Measurements from ENCODE around the gene ABHD14A.

- TF ChIP-seq, protein P1, sequence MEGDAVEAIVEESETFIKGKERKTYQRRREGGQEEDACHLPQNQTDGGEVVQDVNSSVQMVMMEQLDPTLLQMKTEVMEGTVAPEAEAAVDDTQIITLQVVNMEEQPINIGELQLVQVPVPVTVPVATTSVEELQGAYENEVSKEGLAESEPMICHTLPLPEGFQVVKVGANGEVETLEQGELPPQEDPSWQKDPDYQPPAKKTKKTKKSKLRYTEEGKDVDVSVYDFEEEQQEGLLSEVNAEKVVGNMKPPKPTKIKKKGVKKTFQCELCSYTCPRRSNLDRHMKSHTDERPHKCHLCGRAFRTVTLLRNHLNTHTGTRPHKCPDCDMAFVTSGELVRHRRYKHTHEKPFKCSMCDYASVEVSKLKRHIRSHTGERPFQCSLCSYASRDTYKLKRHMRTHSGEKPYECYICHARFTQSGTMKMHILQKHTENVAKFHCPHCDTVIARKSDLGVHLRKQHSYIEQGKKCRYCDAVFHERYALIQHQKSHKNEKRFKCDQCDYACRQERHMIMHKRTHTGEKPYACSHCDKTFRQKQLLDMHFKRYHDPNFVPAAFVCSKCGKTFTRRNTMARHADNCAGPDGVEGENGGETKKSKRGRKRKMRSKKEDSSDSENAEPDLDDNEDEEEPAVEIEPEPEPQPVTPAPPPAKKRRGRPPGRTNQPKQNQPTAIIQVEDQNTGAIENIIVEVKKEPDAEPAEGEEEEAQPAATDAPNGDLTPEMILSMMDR (conservative IDR thresholded peaks at IDR 0.05; ENCODE audit: low read length) = no peak
- no peak for TF ChIP-seq EZH2phosphoT487 (IDR thresholded peaks at IDR 0.05; ENCODE audit: borderline replicate concordance, low read depth, low read length)
Measured at GRCh38 chr3:52013802-52014598, 39.1 kb downstream of the ABHD14A start.

All from OCI-LY7 (cell line).